Measurements from ENCODE around the gene NRXN3.

DNA sequence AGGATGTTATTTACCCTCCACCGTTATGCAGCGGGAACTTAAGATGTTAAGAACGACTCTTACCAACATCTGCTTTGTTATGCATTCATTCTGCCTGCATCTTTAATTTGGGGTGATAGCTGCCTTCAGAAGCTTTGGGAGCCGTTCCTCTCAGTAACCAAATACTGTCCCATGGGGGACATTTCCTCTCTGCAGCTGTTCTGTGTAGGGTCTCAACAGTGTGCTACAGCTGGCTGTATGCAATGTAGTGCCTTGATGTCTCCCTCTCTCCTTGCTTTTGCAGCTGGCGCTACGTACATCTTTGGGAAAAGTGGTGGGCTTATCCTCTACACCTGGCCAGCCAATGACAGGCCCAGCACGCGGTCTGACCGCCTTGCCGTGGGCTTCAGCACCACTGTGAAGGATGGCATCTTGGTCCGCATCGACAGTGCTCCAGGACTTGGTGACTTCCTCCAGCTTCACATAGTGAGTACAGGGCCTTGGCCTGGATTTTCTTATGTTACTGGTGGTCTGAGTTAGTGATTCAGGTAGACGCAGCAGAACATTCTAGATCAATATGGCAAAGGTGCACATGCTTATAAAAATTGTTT lies 1296.9 kb downstream of the NRXN3 start:
- TF ChIP-seq, protein P1, sequence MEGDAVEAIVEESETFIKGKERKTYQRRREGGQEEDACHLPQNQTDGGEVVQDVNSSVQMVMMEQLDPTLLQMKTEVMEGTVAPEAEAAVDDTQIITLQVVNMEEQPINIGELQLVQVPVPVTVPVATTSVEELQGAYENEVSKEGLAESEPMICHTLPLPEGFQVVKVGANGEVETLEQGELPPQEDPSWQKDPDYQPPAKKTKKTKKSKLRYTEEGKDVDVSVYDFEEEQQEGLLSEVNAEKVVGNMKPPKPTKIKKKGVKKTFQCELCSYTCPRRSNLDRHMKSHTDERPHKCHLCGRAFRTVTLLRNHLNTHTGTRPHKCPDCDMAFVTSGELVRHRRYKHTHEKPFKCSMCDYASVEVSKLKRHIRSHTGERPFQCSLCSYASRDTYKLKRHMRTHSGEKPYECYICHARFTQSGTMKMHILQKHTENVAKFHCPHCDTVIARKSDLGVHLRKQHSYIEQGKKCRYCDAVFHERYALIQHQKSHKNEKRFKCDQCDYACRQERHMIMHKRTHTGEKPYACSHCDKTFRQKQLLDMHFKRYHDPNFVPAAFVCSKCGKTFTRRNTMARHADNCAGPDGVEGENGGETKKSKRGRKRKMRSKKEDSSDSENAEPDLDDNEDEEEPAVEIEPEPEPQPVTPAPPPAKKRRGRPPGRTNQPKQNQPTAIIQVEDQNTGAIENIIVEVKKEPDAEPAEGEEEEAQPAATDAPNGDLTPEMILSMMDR (IDR thresholded peaks at IDR 0.05; ENCODE audit: poor library complexity), result no peak
- TF ChIP-seq EZH2 (IDR thresholded peaks at IDR 0.05; ENCODE audit: borderline replicate concordance) (no peak), EZH2phosphoT487 (IDR thresholded peaks at IDR 0.05; ENCODE audit: low read depth, severe bottlenecking, unreplicated experiment) (no peak)
